Lung (tissue), 12 donors: ENCODE results near the gene FAM124A. TPM values are rescaled to one million over a fixed set of nuclear protein-coding genes. Genes with fewer than 3 reads are reported as not detected.

Experiments used
- ATAC-seq: fragments of 200-7000 bp; cut with Tn5 transposase; one replicate; pipeline ENCODE4 v1.9.1; 2020; ENCODE audit warnings: moderate number of reproducible peaks; ENCODE audit not compliant: insufficient read depth, low FRiP score
- DNase-seq, 3 donors: peaks; one replicate each; pipeline ENCODE4 v3.0.0-alpha.2; 2013 to 2017
- H3K27ac ChIP-seq, 2 donors: one replicate each; pipeline ENCODE4 v1.5.1; 2013; ENCODE audit warnings: mild to moderate bottlenecking in 2 of 2, moderate library complexity in 2 of 2, control low read depth in 1 of 2, inconsistent platforms in 1 of 2, low read depth in 1 of 2, low read length in 1 of 2
- H3K27me3 ChIP-seq, 3 donors: one replicate each; pipeline ENCODE4 v1.5.1; 2013; ENCODE audit warnings: low read length in 2 of 3; ENCODE audit not compliant: control insufficient read depth in 3 of 3, insufficient read depth in 3 of 3
- H3K36me3 ChIP-seq, 4 donors: one replicate each; pipeline ENCODE4 v1.5.1; 2013; ENCODE audit warnings: low read length in 4 of 4, mild to moderate bottlenecking in 1 of 4, moderate library complexity in 1 of 4; ENCODE audit not compliant: control insufficient read depth in 4 of 4, insufficient read depth in 4 of 4
- H3K4me1 ChIP-seq, 5 donors: one replicate each; pipeline ENCODE4 v1.5.1; 2013; ENCODE audit warnings: low read length in 5 of 5, mild to moderate bottlenecking in 2 of 5, moderate library complexity in 1 of 5; ENCODE audit not compliant: control insufficient read depth in 5 of 5, insufficient read depth in 5 of 5
- H3K4me3 ChIP-seq: one replicate; pipeline ENCODE4 v1.5.1; 2013; ENCODE audit warnings: mild to moderate bottlenecking, control low read depth, moderate library complexity
- H3K9ac ChIP-seq, 2 donors: one replicate each; pipeline ENCODE4 v1.5.1; 2013; ENCODE audit warnings: low read length in 2 of 2, control low read depth in 1 of 2; ENCODE audit not compliant: insufficient read depth in 1 of 2
- H3K9me3 ChIP-seq, 4 donors: one replicate each; pipeline ENCODE4 v1.5.1; 2013; ENCODE audit warnings: low read length in 3 of 4, mild to moderate bottlenecking in 1 of 4, moderate library complexity in 1 of 4; ENCODE audit not compliant: control insufficient read depth in 4 of 4, insufficient read depth in 3 of 4
- WGBS, 2 donors: extraction: QIAGEN DNeasy Blood & Tissue Kit; methylation state at CpG; one replicate each; pipeline ENCODE4 v1.1.7; 2013; 5-methylcytosine and 5-hydroxymethylcytosine counted together
- polyA plus RNA-seq, 2 donors: library from polyadenylated mRNA; stranded (reverse); fragments of 200-250 nt; gene quantifications; one replicate each; pipeline ENCODE4 v1.2.1, GENCODE V29; 2013
- total RNA-seq, 2 donors: library from RNA; depleted of rRNA in 1 of 2; stranded (reverse); fragments of >200 nt in 1 of 2; gene quantifications; one replicate each; pipeline ENCODE4 v1.2.1, GENCODE V29; 2014 to 2021
- TF ChIP-seq, protein P1 (sequence below): IDR thresholded peaks from 2 replicates; pipeline ENCODE4 v1.5.1; 2012; ENCODE audit warnings: mild to moderate bottlenecking; ENCODE audit errors: control extremely low read depth, extremely low read depth
- donor health status: control.
- donor health status: control.
- donor health status: Bipolar disorder and iron deficiency.
- donor health status: healthy.
- donor health status: DM: yes; HTN: yes; CAD: no.

The FAM124A gene
- total and polyA plus RNA-seq, 4 donors, result 0.87 to 2.9 (median 1.7) TPM

GRCh38 chr13:51325837-51326236, 103.6 kb downstream of the FAM124A start:
- no peaks in the 10 kb centered on the region for H3K36me3 ChIP-seq
- peaks cover 0 to 2% (median 0%) of the 10 kb centered on the region in 5 donors for H3K4me1 ChIP-seq
- ATAC-seq (no peak), DNase-seq (no peak)
- no peaks in the 10 kb centered on the region for H3K27me3 ChIP-seq
- peaks cover 0 to 2% (median 0%) of the 10 kb centered on the region in 4 donors for H3K9me3 ChIP-seq
- no peak overlapping the region for H3K9ac ChIP-seq
- TF ChIP-seq, protein P1, sequence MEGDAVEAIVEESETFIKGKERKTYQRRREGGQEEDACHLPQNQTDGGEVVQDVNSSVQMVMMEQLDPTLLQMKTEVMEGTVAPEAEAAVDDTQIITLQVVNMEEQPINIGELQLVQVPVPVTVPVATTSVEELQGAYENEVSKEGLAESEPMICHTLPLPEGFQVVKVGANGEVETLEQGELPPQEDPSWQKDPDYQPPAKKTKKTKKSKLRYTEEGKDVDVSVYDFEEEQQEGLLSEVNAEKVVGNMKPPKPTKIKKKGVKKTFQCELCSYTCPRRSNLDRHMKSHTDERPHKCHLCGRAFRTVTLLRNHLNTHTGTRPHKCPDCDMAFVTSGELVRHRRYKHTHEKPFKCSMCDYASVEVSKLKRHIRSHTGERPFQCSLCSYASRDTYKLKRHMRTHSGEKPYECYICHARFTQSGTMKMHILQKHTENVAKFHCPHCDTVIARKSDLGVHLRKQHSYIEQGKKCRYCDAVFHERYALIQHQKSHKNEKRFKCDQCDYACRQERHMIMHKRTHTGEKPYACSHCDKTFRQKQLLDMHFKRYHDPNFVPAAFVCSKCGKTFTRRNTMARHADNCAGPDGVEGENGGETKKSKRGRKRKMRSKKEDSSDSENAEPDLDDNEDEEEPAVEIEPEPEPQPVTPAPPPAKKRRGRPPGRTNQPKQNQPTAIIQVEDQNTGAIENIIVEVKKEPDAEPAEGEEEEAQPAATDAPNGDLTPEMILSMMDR, result no peak
- no peak overlapping the region for H3K4me3 ChIP-seq
- no peak overlapping the region for H3K27ac ChIP-seq
- 94 to 96% methylated on average over 6 of the region's 6 CpGs for WGBS, 2 donors

DNA sequence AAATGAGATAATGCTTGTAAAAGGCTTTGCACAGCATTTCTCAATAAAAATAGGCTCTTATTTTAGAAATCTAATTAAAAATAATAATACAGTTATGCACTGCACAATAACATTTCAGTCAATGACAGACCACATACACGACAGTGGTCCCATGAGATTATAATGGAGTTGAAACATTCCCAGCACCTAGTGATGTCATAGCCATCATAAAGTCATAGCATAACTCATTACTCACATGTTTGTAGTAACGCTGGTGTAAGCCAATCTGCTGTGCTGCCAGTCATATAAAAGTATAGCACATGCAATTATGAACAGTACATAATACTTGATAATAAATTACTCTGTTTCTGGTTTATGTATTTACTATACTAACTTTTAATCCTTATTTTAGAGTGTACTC, 104.6 kb downstream of the FAM124A start:
- Histone ChIP-seq H3K27me3 (no peaks in the 10 kb centered on the region), H3K9me3 (peaks cover 0 to 2% (median 0%) of the 10 kb centered on the region in 4 donors), H3K27ac (no peak overlapping the region), H3K36me3 (no peaks in the 10 kb centered on the region), H3K4me3 (no peak overlapping the region), H3K4me1 (peaks cover 0 to 2% (median 0%) of the 10 kb centered on the region in 5 donors), H3K9ac (no peak overlapping the region)
- ATAC-seq (no peak), DNase-seq (no peak)
- 90 to 99% methylated on average over 2 of the region's 2 CpGs for WGBS, 2 donors
- TF ChIP-seq, protein P1, result no peak

GRCh38 chr13:51327961-51328360, 105.8 kb downstream of the FAM124A start:
- Histone ChIP-seq H3K27me3 (no peaks in the 10 kb centered on the region), H3K9me3 (peaks cover 0 to 2% (median 0%) of the 10 kb centered on the region in 4 donors), H3K4me1 (peaks cover 0 to 2% (median 0%) of the 10 kb centered on the region in 5 donors), H3K36me3 (no peaks in the 10 kb centered on the region), H3K9ac (no peak overlapping the region), H3K27ac (no peak overlapping the region), H3K4me3 (no peak overlapping the region)
- ATAC-seq (no peak), DNase-seq (no peak)
- TF ChIP-seq, protein P1, result no peak
- 94 to 96% methylated on average over 2 of the region's 2 CpGs for WGBS, 2 donors

GRCh38 chr13:51328488-51328887, 106.3 kb downstream of the FAM124A start:
- Histone ChIP-seq H3K9me3 (peaks cover 0 to 2% (median 0%) of the 10 kb centered on the region in 4 donors), H3K9ac (no peak overlapping the region), H3K27me3 (no peaks in the 10 kb centered on the region), H3K27ac (no peak overlapping the region), H3K4me3 (no peak overlapping the region), H3K4me1 (peaks cover 0 to 2% (median 0%) of the 10 kb centered on the region in 5 donors), H3K36me3 (no peaks in the 10 kb centered on the region)
- DNase-seq, result no peak
- TF ChIP-seq, protein P1, result no peak
- 87 to 88% methylated on average over 6 of the region's 6 CpGs for WGBS, 2 donors
- ATAC-seq, result no peak
